Neural progenitor cell (in vitro differentiated cells): Measurements from ENCODE around the gene WDTC1.

Experiments
- CTCF ChIP-seq: fragments of 200-600 bp; sonication (generic); IDR thresholded peaks from 2 replicates; pipeline ENCODE4 v1.5.1; 2017; ENCODE audit warnings: antibody characterized with exemption, mild to moderate bottlenecking
- EZH2 ChIP-seq: fragments of 200-600 bp; sonication (generic); IDR thresholded peaks from 2 replicates; pipeline ENCODE4 v1.6.1; 2017; ENCODE audit warnings: antibody characterized with exemption, mild to moderate bottlenecking, moderate library complexity

- TF ChIP-seq CTCF, result no peak
- TF ChIP-seq EZH2, result no peak
Observed at GRCh38 chr1:27301582-27302199, 67.3 kb downstream of the WDTC1 start.
